ENCODE data around the gene ATXN1. TPM values are rescaled to one million over a fixed set of nuclear protein-coding genes. Genes with fewer than 3 reads are reported as not detected.

ATXN1 gene
- total RNA-seq, 4 donors from 2014 or later: 38.7 to 78.3 (median 62.6) TPM

- Histone ChIP-seq H3K27me3 (no peaks in the 10 kb centered on the region), H3K4me3 (no peak overlapping the region), H3K4me1 (peaks cover 0 to 40% (median 0%) of the 10 kb centered on the region in 3 donors), H3K36me3 (no peaks in the 10 kb centered on the region), H3K27ac (no peak overlapping the region), H3K9me3 (no peaks in the 10 kb centered on the region)
- no peak for ATAC-seq
- 87 to 91% methylated on average over 5 of the region's 5 CpGs for WGBS, 2 donors (ENCODE audit: low coverage in 1 of 2)
- TF ChIP-seq CTCF (IDR thresholded peaks at IDR 0.05) (no peak), POLR2AphosphoS5 (IDR thresholded peaks at IDR 0.05) (no peak), EP300 (IDR thresholded peaks at IDR 0.05) (no peak), POLR2A (IDR thresholded peaks at IDR 0.05) (no peak)
Measured at GRCh38 chr6:16493112-16493511, 268.1 kb downstream of the ATXN1 start.

- TF ChIP-seq POLR2A (IDR thresholded peaks at IDR 0.05) (no peak), EP300 (IDR thresholded peaks at IDR 0.05) (no peak), CTCF (IDR thresholded peaks at IDR 0.05) (no peak), POLR2AphosphoS5 (IDR thresholded peaks at IDR 0.05) (no peak)
- no peak overlapping the region for H3K4me3 ChIP-seq
- peaks cover 0 to 29% (median 0%) of the 10 kb centered on the region in 3 donors for H3K4me1 ChIP-seq
- H3K27me3 ChIP-seq: no peaks in the 10 kb centered on the region
- no peaks in the 10 kb centered on the region for H3K9me3 ChIP-seq
- H3K27ac ChIP-seq: no peak overlapping the region
- peaks cover 0 to under 1% of the 10 kb centered on the region in 2 donors for H3K36me3 ChIP-seq
- no peak for ATAC-seq
- WGBS, 2 donors (ENCODE audit: low coverage in 1 of 2): 89 to 96% methylated on average over 3 to 4 of the region's 5 CpGs
Measured at GRCh38 chr6:16491666-16492313, 269.5 kb downstream of the ATXN1 start.

- Histone ChIP-seq H3K27ac (no peak overlapping the region), H3K27me3 (no peaks in the 10 kb centered on the region), H3K36me3 (peaks cover 0 to 8% of the 10 kb centered on the region in 2 donors), H3K4me1 (peaks cover 0 to 23% (median 0%) of the 10 kb centered on the region in 3 donors), H3K4me3 (no peak overlapping the region), H3K9me3 (no peaks in the 10 kb centered on the region)
- no peak for TF ChIP-seq CTCF (IDR thresholded peaks at IDR 0.05)
- no peak for TF ChIP-seq POLR2A (IDR thresholded peaks at IDR 0.05)
- TF ChIP-seq POLR2AphosphoS5 (IDR thresholded peaks at IDR 0.05): no peak
- TF ChIP-seq EP300 (IDR thresholded peaks at IDR 0.05): no peak
- no peak for ATAC-seq
- 70% methylated on average over 2 of the region's 2 CpGs; no CpG with 5 or more reads in 1 of the 2 donors for WGBS, 2 donors (ENCODE audit: low coverage in 1 of 2)
Measured at GRCh38 chr6:16490616-16491015, 270.6 kb downstream of the ATXN1 start.

- no peak for TF ChIP-seq CTCF (IDR thresholded peaks at IDR 0.05)
- TF ChIP-seq EP300 (IDR thresholded peaks at IDR 0.05): no peak
- TF ChIP-seq POLR2AphosphoS5 (IDR thresholded peaks at IDR 0.05): no peak
- no peak for TF ChIP-seq POLR2A (IDR thresholded peaks at IDR 0.05)
- peaks cover 0 to 15% (median 0%) of the 10 kb centered on the region in 3 donors for H3K4me1 ChIP-seq
- H3K27ac ChIP-seq: no peak overlapping the region
- H3K36me3 ChIP-seq: peaks cover 0 to 21% of the 10 kb centered on the region in 2 donors
- no peak overlapping the region for H3K4me3 ChIP-seq
- no peaks in the 10 kb centered on the region for H3K9me3 ChIP-seq
- ATAC-seq: no peak
- WGBS, 2 donors (ENCODE audit: low coverage in 1 of 2): 75% methylated on average over 2 of the region's 2 CpGs; no CpG with 5 or more reads in 1 of the 2 donors
- no peaks in the 10 kb centered on the region for H3K27me3 ChIP-seq
Measured at GRCh38 chr6:16488813-16489212, 272.4 kb downstream of the ATXN1 start.

All from gastroesophageal sphincter (tissue), 4 donors.